Right lobe of liver (tissue), 6 donors: Measurements from ENCODE around the gene ARL5B. TPM values are rescaled to one million over a fixed set of nuclear protein-coding genes. Genes with fewer than 3 reads are reported as not detected.

Experiments used
- ATAC-seq, 4 donors: fragments of 200-7000 bp; cut with Tn5 transposase; one replicate each; pipeline ENCODE4 v1.9.1; 2020; ENCODE audit warnings: mild to moderate bottlenecking in 4 of 4, moderate library complexity in 4 of 4
- DNase-seq, 3 donors: peaks; one replicate each; pipeline ENCODE4 v3.0.0-alpha.2; 2020
- H3K27ac ChIP-seq, 3 donors: fragments of 200-600 bp; one replicate each; pipeline ENCODE4 v1.8.0; 2022
- H3K27me3 ChIP-seq, 2 donors: fragments of 200-600 bp; one replicate each; pipeline ENCODE4 v1.8.0; 2022
- H3K36me3 ChIP-seq, 4 donors: fragments of 200-600 bp; sonication (generic) in 1 of 4; one replicate each; pipeline versions ENCODE4 v1.5.1 to v1.8.0; 2017 to 2022; ENCODE audit warnings: control low read depth in 1 of 4
- H3K4me1 ChIP-seq, 4 donors: fragments of 200-600 bp; sonication (generic) in 1 of 4; one replicate each; pipeline versions ENCODE4 v1.5.1 to v1.8.0; 2017 to 2022; ENCODE audit warnings: control low read depth in 1 of 4
- H3K4me3 ChIP-seq, 3 donors: fragments of 200-600 bp; one replicate each; pipeline ENCODE4 v1.8.0; 2022
- H3K9me3 ChIP-seq, 4 donors: fragments of 200-600 bp; sonication (generic) in 1 of 4; one replicate each; pipeline versions ENCODE4 v1.5.1 to v1.8.0; 2017 to 2022; ENCODE audit warnings: control low read depth in 1 of 4
- CTCF ChIP-seq, 4 donors: fragments of 200-600 bp in 3 of 4; fragments of 450-650 bp in 1 of 4; IDR thresholded peaks; one replicate each; pipeline versions ENCODE4 v1.5.1 to v1.8.0; 2016 to 2022; ENCODE audit warnings: antibody characterized with exemption in 4 of 4, mild to moderate bottlenecking in 2 of 4
- POLR2A ChIP-seq: fragments of 450-650 bp; IDR thresholded peaks from one replicate; pipeline ENCODE4 v1.6.1; 2017; ENCODE audit warnings: antibody characterized with exemption, mild to moderate bottlenecking
- WGBS: methylation state at CpG from one replicate; pipeline ENCODE4 v1.1.6; 2018; ENCODE audit warnings: low coverage, low lambda C conversion rate; ENCODE audit not compliant: insufficient coverage; ENCODE audit errors: missing lambda C conversion rate; 5-methylcytosine and 5-hydroxymethylcytosine counted together
- intact Hi-C, 2 donors: fragments of 100-400 bp; cut with DNase I; formaldehyde crosslinking; loops; one replicate each; pipeline versions ENCODE4 v1.11.2 to v1.14.1; 2022
- total RNA-seq, 6 experiments: library from RNA; depleted of rRNA in 2 of 6; stranded (reverse); fragments of >200 nt in 2 of 6; fragmentation: NEBNext Ultra II Directional in 3 of 6; extraction: Animal tissue kit (Norgen Biotek cat#: 25700) in 3 of 6; gene quantifications; one replicate each; pipeline versions ENCODE4 v1.1.0 to v1.2.4, GENCODE V29; 2016 to 2023
- donor health status: DM: no; HTN: yes; CAD: no.
- donor health status: DM: no; HTN: no; CAD: no.
- donor health status: DM: no; HTN: no; CAD: no.
- donor health status: DM: no; HTN: yes; CAD: no.
- donor health status: DM: no; HTN: yes; CAD: no.

The ARL5B gene
- total RNA-seq, 6 experiments from 2014 or later, result 7.9 to 32.6 (median 20.4) TPM

GRCh38 chr10:18653112-18653511, 6.1 kb upstream of the ARL5B start:
- no peak for TF ChIP-seq CTCF (IDR thresholded peaks at IDR 0.05)
- TF ChIP-seq POLR2A, result no peak
- Histone ChIP-seq H3K27me3 (no peaks in the 10 kb centered on the region), H3K4me3 (no peak overlapping the region), H3K36me3 (no peaks in the 10 kb centered on the region), H3K4me1 (peaks cover 0 to 17% (median 4%) of the 10 kb centered on the region in 4 donors), H3K27ac (no peak overlapping the region), H3K9me3 (no peaks in the 10 kb centered on the region)
- intact Hi-C loops, result no loop called here
- no peak for DNase-seq
- ATAC-seq, result no peak
- 86% methylated on average over 2 of the region's 3 CpGs for WGBS

GRCh38 chr10:18656724-18657123, 2.5 kb upstream of the ARL5B start:
- TF ChIP-seq POLR2A, result no peak
- TF ChIP-seq CTCF (IDR thresholded peaks at IDR 0.05), result no peak
- Histone ChIP-seq H3K27me3 (no peaks in the 10 kb centered on the region), H3K36me3 (no peaks in the 10 kb centered on the region), H3K4me3 (no peak overlapping the region), H3K27ac (no peak overlapping the region), H3K4me1 (peaks cover 0 to 19% (median 3%) of the 10 kb centered on the region in 4 donors), H3K9me3 (no peaks in the 10 kb centered on the region)
- intact Hi-C loops, result no loop called here
- WGBS, result 75% methylated on average over 3 of the region's 3 CpGs
- DNase-seq (no peak), ATAC-seq (no peak)

- Histone ChIP-seq H3K27me3 (no peaks in the 10 kb centered on the region), H3K4me3 (peak overlapping the region; percentile 64 to 88 (median 77)), H3K9me3 (no peaks in the 10 kb centered on the region), H3K36me3 (no peaks in the 10 kb centered on the region), H3K27ac (peak overlapping the region; percentile 97 to 100 (median 99)), H3K4me1 (peaks cover 0 to 19% (median 3%) of the 10 kb centered on the region in 4 donors)
- TF ChIP-seq POLR2A (peak; percentile 48), CTCF (IDR thresholded peaks at IDR 0.05) (no peak)
- WGBS, result 3% methylated on average over 23 of the region's 23 CpGs
- peak; percentile 32 to 45 (median 43) for ATAC-seq
- intact Hi-C loops, result no loop called here
- DNase-seq, result peak in 1 of 3 donors; percentile 31
Measured at GRCh38 chr10:18658271-18659124, 733 bp upstream of the ARL5B start.

- Histone ChIP-seq H3K36me3 (no peaks in the 10 kb centered on the region), H3K27ac (peak overlapping the region; percentile 97 to 100 (median 99)), H3K4me1 (peaks cover 0 to 19% (median 3%) of the 10 kb centered on the region in 4 donors), H3K27me3 (no peaks in the 10 kb centered on the region), H3K9me3 (no peaks in the 10 kb centered on the region), H3K4me3 (peak overlapping the region; percentile 64 to 88 (median 77))
- WGBS, result 0% methylated on average over 23 of the region's 23 CpGs
- TF ChIP-seq POLR2A (no peak), CTCF (IDR thresholded peaks at IDR 0.05) (no peak)
- intact Hi-C loops, result no loop called here
- no peak for DNase-seq
- no peak for ATAC-seq
Measured at GRCh38 chr10:18659819-18660535, 746 bp downstream of the ARL5B start.
